RWPE2 (cell line): ENCODE results near the gene FRMD7.
A peak's percentile ranks its signal among the peaks of the same experiment; 100 is the strongest.

Experiments
- ATAC-seq: fragments of 200-7000 bp; cut with Tn5 transposase; 3 replicates; pipeline ENCODE4 v1.9.1; 2021; ENCODE audit warnings: low read depth
- DNase-seq: peaks from one replicate; pipeline ENCODE4 v3.0.0-alpha.2; 2020; ENCODE audit warnings: low spot score
- H3K27ac ChIP-seq: fragments of 450-650 bp; 2 replicates; pipeline ENCODE4 v1.5.1; 2017; ENCODE audit warnings: mild to moderate bottlenecking; ENCODE audit not compliant: poor library complexity, severe bottlenecking
- H3K27me3 ChIP-seq: fragments of 250-450 bp; sonication (Bioruptor Pico); 2 replicates; pipeline ENCODE4 v1.5.1; 2021; ENCODE audit warnings: mild to moderate bottlenecking, moderate library complexity; ENCODE audit not compliant: insufficient read depth, poor library complexity, severe bottlenecking
- H3K36me3 ChIP-seq: fragments of 250-450 bp; sonication (Bioruptor Pico); 2 replicates; pipeline ENCODE4 v1.5.1; 2020; ENCODE audit warnings: low read depth, mild to moderate bottlenecking, moderate library complexity
- H3K4me1 ChIP-seq: fragments of 250-450 bp; sonication (Bioruptor Pico); 2 replicates; pipeline ENCODE4 v1.5.1; 2021; ENCODE audit warnings: mild to moderate bottlenecking, moderate library complexity; ENCODE audit not compliant: insufficient read depth, poor library complexity, severe bottlenecking
- H3K4me3 ChIP-seq: fragments of 250-450 bp; sonication (Bioruptor Pico); 2 replicates; pipeline ENCODE4 v1.5.1; 2021; ENCODE audit warnings: mild to moderate bottlenecking, moderate library complexity; ENCODE audit not compliant: severe bottlenecking
- H3K9me3 ChIP-seq: fragments of 250-450 bp; sonication (Bioruptor Pico); 2 replicates; pipeline ENCODE4 v1.5.1; 2021; ENCODE audit warnings: mild to moderate bottlenecking, moderate library complexity; ENCODE audit not compliant: severe bottlenecking
- CTCF ChIP-seq: fragments of 450-650 bp; IDR thresholded peaks from one replicate; pipeline ENCODE4 v1.5.1; 2017; ENCODE audit warnings: mild to moderate bottlenecking, moderate library complexity; ENCODE audit not compliant: poor library complexity, severe bottlenecking

The FRMD7 gene

GRCh38 chrX:132094164-132094563 is 33.7 kb downstream of the FRMD7 start:
- Histone ChIP-seq H3K4me3 (no peak overlapping the region), H3K27me3 (no peaks in the 10 kb centered on the region), H3K36me3 (no peaks in the 10 kb centered on the region), H3K9me3 (no peaks in the 10 kb centered on the region), H3K4me1 (no peaks in the 10 kb centered on the region), H3K27ac (no peak overlapping the region)
- no peak for ATAC-seq
- DNase-seq, result no peak
- no peak for TF ChIP-seq CTCF

GRCh38 chrX:132093239-132093860 is 34.5 kb downstream of the FRMD7 start:
- H3K27ac ChIP-seq, result no peak overlapping the region
- DNase-seq (no peak), ATAC-seq (no peak)
- H3K27me3 ChIP-seq, result no peaks in the 10 kb centered on the region
- no peak overlapping the region for H3K4me3 ChIP-seq
- no peak for TF ChIP-seq CTCF
- H3K4me1 ChIP-seq, result no peaks in the 10 kb centered on the region
- no peaks in the 10 kb centered on the region for H3K36me3 ChIP-seq
- H3K9me3 ChIP-seq, result no peaks in the 10 kb centered on the region

- DNase-seq (no peak), ATAC-seq (0 out of 3 replicates have a peak, but pooled peaks have one; percentile 38)
- H3K9me3 ChIP-seq, result no peaks in the 10 kb centered on the region
- TF ChIP-seq CTCF, result peak; percentile 51
- no peaks in the 10 kb centered on the region for H3K36me3 ChIP-seq
- H3K4me3 ChIP-seq, result no peak overlapping the region
- no peaks in the 10 kb centered on the region for H3K27me3 ChIP-seq
- H3K4me1 ChIP-seq, result no peaks in the 10 kb centered on the region
- H3K27ac ChIP-seq, result no peak overlapping the region
These were observed 35.3 kb downstream of the FRMD7 start for GRCh38 chrX:132092439-132093065.

- no peak overlapping the region for H3K4me3 ChIP-seq
- ATAC-seq (no peak), DNase-seq (no peak)
- peaks cover 2% of the 10 kb centered on the region for H3K4me1 ChIP-seq
- TF ChIP-seq CTCF, result no peak
- H3K36me3 ChIP-seq, result no peaks in the 10 kb centered on the region
- no peak overlapping the region for H3K27ac ChIP-seq
- H3K27me3 ChIP-seq, result no peaks in the 10 kb centered on the region
- H3K9me3 ChIP-seq, result no peaks in the 10 kb centered on the region
These were observed 37.2 kb downstream of the FRMD7 start for GRCh38 chrX:132090403-132091159.

- Histone ChIP-seq H3K27ac (no peak overlapping the region), H3K4me3 (no peak overlapping the region), H3K36me3 (no peaks in the 10 kb centered on the region), H3K9me3 (no peaks in the 10 kb centered on the region), H3K27me3 (no peaks in the 10 kb centered on the region), H3K4me1 (peaks cover 2% of the 10 kb centered on the region)
- DNase-seq (no peak), ATAC-seq (no peak)
- TF ChIP-seq CTCF, result no peak
These were observed 39.0 kb downstream of the FRMD7 start for GRCh38 chrX:132088864-132089263.
